GM12864 (cell line): Measurements from ENCODE around the gene TMEFF2.

Source experiments
- DNase-seq: peaks from one replicate; pipeline ENCODE4 v3.0.0-alpha.2; 2011; ENCODE audit warnings: low read depth
- H3K4me3 ChIP-seq: 2 replicates; pipeline ENCODE4 v1.5.1; 2011; ENCODE audit warnings: mild to moderate bottlenecking, low read depth, low read length, control low read depth
- TF ChIP-seq, protein P1 (sequence below): IDR thresholded peaks from 2 replicates; pipeline ENCODE4 v1.5.1; 2011; ENCODE audit warnings: low read depth, mild to moderate bottlenecking, moderate library complexity, low read length, control low read depth, inconsistent platforms; ENCODE audit errors: missing control alignments

Gene TMEFF2

GRCh38 chr2:191908874-191909273, 285.9 kb downstream of the TMEFF2 start:
- no peak overlapping the region for H3K4me3 ChIP-seq
- TF ChIP-seq, protein P1, sequence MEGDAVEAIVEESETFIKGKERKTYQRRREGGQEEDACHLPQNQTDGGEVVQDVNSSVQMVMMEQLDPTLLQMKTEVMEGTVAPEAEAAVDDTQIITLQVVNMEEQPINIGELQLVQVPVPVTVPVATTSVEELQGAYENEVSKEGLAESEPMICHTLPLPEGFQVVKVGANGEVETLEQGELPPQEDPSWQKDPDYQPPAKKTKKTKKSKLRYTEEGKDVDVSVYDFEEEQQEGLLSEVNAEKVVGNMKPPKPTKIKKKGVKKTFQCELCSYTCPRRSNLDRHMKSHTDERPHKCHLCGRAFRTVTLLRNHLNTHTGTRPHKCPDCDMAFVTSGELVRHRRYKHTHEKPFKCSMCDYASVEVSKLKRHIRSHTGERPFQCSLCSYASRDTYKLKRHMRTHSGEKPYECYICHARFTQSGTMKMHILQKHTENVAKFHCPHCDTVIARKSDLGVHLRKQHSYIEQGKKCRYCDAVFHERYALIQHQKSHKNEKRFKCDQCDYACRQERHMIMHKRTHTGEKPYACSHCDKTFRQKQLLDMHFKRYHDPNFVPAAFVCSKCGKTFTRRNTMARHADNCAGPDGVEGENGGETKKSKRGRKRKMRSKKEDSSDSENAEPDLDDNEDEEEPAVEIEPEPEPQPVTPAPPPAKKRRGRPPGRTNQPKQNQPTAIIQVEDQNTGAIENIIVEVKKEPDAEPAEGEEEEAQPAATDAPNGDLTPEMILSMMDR, result no peak
- DNase-seq, result no peak

DNA sequence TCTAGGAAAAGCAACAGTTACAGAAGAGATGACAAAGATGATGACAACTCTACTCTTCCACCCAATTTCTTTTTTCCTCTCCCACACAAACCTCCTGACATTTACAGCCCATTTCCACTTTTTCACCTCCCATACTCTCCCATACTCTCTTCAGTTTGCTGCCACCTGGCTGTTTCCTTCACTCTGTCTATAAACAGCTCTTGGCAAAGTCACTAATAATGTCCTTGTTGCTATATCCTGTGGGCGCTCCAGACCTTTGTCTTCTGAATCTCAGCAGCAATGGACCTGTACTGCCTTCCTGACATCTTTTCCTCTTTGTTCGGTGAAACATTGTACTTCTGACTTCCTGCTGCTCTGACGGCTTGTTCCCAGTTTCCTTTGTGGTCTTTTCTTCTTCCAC, 287.2 kb downstream of the TMEFF2 start:
- H3K4me3 ChIP-seq, result no peak overlapping the region
- TF ChIP-seq, protein P1, result no peak
- no peak for DNase-seq

DNA sequence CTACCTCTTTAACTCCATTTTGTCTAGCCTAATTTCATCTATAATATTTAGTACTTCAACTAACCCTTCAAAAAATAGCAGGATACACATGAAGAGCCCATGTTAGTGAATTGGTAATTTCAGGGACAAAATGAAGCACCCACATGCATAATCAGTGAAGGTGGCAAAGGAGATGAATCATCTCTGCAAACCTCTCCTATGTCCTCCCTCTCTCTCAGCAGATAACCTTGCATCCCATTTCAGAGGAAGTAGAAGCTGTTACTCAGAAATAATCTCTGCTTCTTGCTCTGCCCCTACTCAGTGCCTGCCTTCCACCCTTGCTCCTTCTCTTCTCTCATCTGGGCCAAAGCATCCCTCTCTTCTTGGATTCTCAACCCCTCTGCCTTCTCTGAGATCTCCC, 287.6 kb downstream of the TMEFF2 start:
- no peak overlapping the region for H3K4me3 ChIP-seq
- no peak for DNase-seq
- TF ChIP-seq, protein P1, result no peak

DNA sequence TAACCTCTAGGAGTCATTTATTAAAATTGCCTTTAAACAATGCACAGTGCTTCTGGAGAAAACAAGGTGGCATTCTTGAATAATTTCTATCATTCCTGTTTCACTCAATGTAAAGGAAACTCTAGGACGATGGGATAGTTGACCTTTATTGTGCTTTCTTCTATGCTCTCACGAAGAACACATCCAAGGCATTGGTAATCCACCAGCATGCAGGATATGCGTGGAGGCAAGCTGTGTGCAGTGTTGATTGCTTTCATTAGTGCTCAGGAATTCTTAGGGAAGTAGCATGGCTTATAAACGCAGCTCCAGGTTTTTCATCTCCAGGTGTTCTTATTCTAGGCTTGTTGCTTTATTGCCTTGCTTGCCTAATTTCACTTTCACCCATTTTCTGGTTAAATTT, 289.4 kb downstream of the TMEFF2 start:
- H3K4me3 ChIP-seq, result no peak overlapping the region
- TF ChIP-seq, protein P1, result no peak
- DNase-seq, result no peak

DNA sequence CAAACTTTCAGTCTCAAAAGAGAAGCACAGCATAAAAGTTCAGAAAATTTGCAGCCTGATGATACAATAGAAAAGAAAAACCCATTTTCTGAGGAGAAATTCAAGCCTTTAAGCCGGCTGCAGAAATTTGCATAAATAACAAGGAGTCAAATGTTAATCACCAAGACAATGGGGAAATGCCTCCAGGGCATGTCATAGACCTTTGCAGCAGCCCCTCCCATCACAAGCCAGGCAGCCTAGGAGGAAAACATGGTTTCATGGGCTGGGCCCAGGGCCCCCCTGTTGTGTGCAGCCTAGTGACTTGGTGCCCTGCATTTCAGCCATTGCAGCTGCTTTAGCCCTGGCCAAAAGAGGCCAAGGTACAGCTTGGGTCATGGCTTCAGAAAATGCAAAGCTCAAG, 293.7 kb downstream of the TMEFF2 start:
- no peak overlapping the region for H3K4me3 ChIP-seq
- TF ChIP-seq, protein P1, result no peak
- DNase-seq, result no peak

DNA sequence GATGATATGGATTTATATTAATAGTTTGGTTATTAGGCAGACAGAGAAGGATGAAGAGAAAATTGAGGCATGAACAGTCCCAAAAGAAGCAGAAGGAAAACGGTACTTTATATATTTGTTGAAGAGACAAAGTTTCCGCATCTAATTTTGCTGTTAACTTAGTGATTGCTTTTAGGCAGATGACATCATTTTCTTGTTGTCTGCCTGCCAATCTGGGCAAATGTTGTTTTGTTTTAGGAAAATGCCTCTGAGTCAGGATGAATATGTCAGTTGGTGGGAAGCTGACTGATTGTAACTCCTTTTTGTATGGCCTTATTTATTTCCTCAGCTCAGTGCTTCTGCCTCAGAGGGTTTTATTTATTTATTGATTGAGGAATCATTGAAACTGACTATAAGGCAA, 295.3 kb downstream of the TMEFF2 start:
- DNase-seq, result no peak
- H3K4me3 ChIP-seq, result no peak overlapping the region
- TF ChIP-seq, protein P1, result no peak
